Measurements from ENCODE around the gene CCND1.

DNA sequence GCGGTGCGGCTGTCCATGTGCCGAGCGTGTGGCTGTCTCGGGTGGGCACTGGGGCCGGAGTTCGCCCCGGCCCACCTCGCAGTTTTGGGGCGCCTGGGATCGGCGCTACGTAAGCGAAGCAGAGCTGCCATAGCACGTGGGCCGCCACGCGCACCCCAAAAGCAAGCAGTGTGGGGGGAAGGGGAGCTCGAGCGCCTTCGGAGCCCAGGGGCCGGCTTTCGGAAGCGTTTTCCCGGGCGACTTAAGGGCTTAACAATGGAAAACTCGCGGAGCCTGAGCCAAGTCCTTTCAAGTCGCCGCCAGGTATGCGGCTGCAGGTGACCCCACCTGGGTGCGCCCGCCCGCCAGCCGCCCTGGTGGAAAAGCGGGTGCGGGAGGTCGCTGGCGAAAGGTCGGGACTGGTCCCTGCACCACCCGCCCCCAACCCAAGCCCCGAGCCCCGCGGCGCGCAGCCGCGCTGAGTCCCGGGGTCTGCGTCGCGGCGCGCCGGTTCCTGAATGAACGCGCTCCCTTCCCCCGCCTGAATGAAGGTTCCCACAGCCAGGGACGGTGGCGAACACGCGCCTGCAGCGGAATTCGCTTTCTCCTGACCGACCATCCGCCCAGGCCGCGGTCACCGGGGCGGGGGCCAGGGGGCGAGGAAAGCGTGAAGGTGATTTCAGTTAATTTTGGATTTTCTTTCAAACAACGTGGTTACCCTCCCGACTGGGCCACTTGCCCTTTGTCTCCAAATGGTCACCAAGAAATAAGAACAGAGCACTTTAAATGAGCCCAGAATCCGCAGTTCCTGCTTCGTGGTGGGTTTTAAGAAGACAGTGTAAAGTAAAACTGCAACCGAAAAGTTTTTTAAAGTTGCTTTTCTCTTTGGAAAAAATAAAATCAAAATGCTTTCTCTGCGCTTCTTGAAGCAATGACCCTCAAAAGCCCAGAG, 2.8 kb upstream of the CCND1 start:
- TF ChIP-seq POLR2A (IDR thresholded peaks at IDR 0.05), result no peak
- TF ChIP-seq, protein P1, sequence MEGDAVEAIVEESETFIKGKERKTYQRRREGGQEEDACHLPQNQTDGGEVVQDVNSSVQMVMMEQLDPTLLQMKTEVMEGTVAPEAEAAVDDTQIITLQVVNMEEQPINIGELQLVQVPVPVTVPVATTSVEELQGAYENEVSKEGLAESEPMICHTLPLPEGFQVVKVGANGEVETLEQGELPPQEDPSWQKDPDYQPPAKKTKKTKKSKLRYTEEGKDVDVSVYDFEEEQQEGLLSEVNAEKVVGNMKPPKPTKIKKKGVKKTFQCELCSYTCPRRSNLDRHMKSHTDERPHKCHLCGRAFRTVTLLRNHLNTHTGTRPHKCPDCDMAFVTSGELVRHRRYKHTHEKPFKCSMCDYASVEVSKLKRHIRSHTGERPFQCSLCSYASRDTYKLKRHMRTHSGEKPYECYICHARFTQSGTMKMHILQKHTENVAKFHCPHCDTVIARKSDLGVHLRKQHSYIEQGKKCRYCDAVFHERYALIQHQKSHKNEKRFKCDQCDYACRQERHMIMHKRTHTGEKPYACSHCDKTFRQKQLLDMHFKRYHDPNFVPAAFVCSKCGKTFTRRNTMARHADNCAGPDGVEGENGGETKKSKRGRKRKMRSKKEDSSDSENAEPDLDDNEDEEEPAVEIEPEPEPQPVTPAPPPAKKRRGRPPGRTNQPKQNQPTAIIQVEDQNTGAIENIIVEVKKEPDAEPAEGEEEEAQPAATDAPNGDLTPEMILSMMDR (IDR thresholded peaks at IDR 0.05 in 8 of 11, conservative IDR thresholded peaks at IDR 0.05 in 3 of 11), result no peak
